ENCODE results near the gene FBXO10.

DNA sequence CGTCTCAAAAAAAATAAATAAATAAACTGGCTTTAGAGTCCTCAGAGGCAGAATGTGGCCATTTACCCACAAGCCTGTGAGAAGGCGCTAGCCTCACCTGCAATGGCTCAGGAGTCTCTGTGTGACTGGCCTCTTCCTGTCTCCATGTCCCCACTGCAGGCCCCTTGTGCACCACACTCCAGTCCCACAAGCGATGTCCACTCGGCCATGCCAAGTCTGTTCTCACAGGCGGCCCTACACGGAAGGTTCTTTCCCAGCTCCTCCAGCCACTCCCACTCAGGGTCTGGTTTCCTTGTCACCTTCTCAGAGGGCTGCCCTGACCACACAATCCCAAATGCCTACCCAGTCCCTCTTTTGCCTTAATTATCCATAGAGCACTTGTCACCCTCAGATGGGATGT lies 52.3 kb downstream of the FBXO10 start:
- TF ChIP-seq, protein P1, sequence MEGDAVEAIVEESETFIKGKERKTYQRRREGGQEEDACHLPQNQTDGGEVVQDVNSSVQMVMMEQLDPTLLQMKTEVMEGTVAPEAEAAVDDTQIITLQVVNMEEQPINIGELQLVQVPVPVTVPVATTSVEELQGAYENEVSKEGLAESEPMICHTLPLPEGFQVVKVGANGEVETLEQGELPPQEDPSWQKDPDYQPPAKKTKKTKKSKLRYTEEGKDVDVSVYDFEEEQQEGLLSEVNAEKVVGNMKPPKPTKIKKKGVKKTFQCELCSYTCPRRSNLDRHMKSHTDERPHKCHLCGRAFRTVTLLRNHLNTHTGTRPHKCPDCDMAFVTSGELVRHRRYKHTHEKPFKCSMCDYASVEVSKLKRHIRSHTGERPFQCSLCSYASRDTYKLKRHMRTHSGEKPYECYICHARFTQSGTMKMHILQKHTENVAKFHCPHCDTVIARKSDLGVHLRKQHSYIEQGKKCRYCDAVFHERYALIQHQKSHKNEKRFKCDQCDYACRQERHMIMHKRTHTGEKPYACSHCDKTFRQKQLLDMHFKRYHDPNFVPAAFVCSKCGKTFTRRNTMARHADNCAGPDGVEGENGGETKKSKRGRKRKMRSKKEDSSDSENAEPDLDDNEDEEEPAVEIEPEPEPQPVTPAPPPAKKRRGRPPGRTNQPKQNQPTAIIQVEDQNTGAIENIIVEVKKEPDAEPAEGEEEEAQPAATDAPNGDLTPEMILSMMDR (conservative IDR thresholded peaks at IDR 0.05 in 1 of 2, IDR thresholded peaks at IDR 0.05 in 1 of 2; ENCODE audit: low read depth in 1 of 2, low read length in 2 of 2), result no peak
- no peak for TF ChIP-seq EZH2 (IDR thresholded peaks at IDR 0.05; ENCODE audit: low read length, missing control alignments)

Data from fibroblast of lung (primary cell).